Activated CD8-positive, alpha-beta memory T cell treated with anti-CD3 and anti-CD28 coated beads, Interleukin-2, amount 50 U/mL, for 1 hour (primary cell): ENCODE results near the gene ETV3L.
"Not testable (repeated sequence)": the region's sequence is repeated elsewhere in the genome, so short reads cannot be mapped to it uniquely, and the experiment has no call there.

Source experiments
- DNase-seq: peaks from one replicate; pipeline ENCODE4 v3.0.0-alpha.2; 2020; ENCODE audit errors: extremely low read depth

The ETV3L gene

DNA sequence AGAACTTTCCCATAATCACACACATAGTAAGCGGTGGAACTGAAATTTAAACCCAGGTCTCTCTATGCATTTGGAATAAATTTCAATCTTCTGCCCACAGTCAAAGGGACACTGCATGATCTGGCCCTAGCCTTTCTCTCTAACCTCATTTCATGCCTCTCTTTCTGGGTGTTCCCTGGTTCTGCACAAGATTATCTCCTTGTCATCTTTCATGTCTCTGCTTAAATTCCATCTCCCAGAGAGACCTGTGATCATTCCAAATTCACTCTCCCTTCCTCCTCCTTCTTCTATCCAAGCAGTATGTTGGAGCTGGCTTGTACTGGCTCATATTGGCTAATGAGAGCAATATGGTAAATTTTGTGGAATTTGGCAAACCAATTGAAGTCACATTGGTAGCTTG, 22.2 kb downstream of the ETV3L start:
- no peak for DNase-seq

DNA sequence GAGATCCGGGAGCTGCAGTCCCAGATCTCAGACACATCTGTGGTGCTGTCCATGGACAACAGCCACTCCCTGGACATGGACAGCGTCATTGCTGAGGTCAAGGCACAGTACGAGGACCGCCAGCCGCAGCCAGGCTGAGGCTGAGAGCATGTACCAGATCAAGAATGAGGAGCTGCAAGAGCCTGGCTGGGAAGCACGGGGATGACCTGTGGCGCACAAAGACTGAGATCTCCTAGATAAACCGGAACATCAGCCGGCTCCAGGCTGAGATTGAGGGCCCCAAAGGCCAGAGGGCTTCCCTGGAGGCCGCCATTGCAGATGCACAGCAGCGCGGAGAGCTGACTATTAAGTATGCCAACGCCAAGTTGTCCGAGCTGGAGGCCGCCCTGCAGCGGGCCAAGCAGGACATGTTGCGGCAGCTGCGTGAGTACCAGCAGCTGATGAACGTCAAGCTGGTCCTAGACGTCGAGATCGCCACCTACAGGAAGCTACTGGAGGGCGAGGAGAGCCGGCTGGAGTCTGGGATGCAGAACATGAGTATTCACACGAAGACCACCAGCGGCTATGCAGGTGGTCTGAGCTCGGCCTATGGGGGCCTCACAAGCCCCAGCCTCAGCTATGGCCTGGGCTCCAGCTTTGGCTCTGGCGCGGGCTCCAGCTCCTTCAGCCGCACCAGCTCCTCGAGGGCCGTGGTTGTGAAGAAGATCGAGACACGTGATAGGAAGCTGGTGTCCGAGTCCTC, 25.5 kb downstream of the ETV3L start:
- DNase-seq, result no peak

DNA sequence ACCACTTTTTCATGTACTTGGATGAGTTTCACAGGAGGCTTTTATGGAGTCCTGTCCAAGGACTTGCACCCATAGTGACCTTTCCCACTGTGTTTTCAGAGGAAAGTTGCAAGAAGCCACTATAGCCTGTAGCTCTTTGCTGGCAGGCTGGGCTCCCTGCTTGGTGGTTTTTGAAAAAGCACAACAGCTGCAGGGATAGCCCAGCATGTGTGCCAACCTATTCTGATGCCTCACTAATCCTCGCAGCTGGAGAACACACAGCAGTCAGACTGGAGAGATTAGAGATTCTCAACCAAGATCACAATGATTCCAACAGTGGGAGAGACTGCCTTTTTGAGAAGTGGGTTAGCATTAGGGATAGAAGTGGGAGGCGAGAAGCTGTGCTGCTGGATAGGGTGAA, 30.0 kb downstream of the ETV3L start:
- no peak for DNase-seq

DNA sequence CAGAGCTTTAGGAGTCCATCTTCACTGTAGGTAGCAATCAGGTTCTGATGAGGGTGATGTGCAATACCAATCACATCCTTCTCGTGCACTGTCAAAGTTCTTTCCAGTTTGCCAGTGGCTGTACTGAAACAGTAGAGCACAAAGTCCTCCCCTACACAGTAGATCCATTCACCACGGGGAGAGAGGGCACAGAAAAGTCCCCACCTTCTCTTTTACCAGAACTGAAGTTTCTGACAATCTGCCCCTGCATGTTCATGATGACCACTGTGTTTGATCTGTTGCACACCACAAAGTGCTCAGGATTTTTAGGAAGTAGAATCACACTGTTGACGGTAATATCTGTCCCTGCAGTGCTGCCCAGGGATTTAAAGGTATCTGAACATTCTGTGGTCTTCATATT, 40.4 kb downstream of the ETV3L start:
- not testable (repeated sequence) for DNase-seq

DNA sequence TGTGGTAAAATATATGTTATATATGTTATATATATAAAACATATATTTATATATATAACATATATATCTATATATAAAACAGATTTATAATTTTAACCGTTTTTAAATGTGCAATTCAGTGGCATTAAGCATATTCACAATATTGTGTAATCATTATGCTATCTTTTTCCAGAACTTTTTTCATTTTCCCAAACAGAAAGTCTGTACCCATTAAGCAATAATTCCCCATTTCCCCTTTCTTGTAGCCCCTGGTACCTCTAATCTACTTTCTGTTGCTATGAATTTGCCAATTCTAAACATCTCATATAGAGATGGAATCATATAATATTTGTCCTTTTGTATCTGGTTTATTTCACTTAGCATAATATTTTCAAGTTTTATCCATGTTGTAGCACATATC, 43.3 kb downstream of the ETV3L start:
- DNase-seq, result no peak

DNA sequence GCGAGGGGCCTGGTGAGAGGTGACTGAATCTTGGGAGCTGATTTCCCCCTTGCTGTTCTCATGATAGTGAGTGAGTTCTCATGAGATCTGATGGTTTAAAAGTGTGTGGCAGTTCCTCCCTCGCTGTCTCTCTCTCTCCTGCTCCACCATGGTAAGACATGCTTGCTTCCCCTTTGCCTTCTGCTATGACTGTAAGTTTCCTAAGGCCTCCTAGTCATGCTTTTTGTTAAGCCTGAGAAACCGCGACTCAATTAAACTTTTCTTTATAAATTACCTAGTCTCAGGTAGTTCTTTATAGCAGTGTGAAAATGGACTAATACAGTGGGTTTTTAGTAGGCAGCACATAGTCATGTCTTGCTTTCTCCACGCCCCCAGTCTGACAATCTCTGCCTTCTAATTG, 43.9 kb downstream of the ETV3L start:
- not testable (repeated sequence) for DNase-seq

DNA sequence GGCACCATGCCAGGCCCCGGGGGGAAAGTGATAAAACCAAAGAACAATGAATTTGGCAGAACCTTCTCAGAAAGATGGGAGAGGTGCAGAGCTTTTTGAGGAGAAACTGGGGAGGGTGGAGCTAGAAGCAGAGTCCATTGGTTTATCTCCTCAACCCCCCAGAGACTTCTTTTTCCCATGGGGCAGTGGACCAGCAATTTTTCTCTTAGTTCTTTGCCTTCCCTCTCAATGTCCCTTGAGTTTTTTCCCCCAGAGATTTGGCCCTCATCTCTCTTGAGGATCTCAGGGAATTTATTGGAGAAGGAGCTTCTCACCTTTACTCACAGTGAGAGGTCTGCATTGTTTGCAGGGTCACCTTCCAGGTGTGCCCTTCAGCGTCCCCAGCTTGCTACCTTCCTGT, 48.8 kb downstream of the ETV3L start:
- no peak for DNase-seq

DNA sequence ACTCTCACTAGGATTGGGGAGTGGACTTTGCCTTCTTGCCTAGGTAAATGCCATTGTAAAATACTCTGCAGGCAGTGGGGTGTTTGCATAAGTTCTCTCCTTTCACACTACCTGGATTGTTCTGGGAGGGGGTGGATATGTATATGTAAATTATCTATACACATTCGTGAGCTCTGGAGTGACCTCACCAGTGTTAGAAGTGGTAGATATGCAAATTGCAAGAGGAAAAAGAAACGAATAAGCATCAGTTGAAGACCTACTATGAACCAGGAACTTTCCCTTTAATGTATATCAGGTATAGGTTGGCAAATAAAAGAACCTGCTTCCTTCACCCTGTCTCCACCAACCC, 52.6 kb downstream of the ETV3L start:
- DNase-seq, result no peak

DNA sequence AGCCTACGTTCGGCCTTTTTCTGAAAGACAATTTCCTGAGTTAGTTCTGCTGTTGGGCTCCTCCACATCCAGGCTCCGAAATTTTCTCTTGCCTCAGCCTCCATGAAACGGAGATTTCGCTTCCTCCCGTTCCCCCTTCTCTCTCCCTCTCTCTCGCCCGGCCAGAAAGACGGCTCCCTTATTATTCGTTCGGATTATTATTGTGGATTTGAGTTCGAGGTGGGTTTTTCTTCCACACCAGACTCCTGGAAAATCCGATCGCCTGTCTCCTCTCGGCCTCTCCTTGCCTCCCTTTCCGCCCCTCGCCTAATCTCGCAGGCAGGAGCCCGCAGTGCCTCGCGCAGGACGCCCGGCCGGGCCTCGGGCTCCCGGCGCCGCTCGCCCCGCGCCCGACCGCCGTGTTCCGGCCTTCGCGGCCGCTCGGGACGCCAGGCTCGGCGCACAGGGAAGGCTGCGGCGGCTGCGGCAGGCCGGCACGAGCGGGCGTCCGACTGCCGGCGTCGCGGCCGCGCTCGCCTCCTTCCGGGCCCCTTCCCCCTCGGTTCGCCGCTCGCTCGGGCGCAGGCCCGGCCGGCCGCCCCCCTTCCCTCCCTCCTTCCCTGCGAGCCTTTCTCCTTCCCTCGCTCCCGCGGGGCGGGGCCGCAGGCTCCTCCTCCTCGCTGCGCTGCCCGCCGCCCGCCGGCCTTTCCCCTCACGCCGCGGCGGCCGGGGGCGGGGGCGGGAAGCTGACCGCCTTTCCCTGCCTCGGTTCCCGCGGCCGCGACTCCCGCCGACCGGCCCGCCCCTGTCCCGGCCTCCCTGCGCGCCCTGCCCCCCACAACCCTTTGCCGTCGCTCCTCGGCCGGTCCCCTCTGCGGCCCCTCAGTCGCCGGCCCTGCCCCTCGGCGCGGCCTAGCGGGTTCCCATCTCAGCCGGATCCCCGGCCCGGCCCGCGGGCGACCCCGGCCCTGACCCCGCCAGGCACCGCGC, 54.1 kb downstream of the ETV3L start, which contains the start of gene ARHGEF11:
Gene ARHGEF11 (minus strand): TSS at position 493 of the 969 bp plus-strand sequence. CDS start 1,412 bp downstream, outside the sequence.
- DNase-seq, result no peak

DNA sequence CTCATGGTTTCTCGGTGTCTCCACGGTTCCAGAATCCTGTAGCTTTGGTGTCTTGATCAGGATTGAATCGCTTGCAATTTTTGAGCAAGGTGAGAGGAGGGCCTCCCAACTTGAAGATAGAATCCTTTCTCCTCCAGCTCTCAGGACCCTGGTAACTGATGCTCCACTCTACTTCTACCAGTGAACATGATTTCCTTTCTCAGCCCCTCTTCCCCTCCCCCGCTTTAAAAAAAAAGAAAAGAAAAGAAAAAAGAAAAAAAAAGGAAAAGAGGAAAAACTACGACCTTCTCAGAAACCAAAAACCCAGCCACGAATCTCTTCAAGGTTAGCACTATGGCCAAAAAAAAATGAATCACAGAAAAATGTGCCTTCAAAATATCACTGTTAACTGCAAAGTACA, 55.3 kb downstream of the ETV3L start:
- no peak for DNase-seq

DNA sequence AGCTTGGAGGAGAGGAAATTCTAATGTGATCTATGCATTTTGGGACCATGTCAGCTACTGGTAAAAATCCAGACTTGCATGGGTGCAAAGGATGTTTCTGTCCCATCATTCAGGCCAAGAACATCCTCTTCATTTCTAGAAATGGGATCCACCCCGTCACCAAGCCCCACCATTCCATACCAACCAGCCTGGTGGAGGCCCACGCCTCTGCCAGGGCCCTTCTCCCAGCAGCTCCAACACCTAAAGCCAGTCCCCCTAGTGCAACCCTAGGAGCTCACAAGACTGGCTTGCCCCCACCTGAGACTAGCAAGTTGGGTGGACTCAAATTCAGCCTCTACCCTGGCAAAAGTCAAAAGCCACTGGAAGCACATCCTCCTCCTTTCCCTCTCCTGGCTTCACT, 55.9 kb downstream of the ETV3L start:
- DNase-seq, result no peak

DNA sequence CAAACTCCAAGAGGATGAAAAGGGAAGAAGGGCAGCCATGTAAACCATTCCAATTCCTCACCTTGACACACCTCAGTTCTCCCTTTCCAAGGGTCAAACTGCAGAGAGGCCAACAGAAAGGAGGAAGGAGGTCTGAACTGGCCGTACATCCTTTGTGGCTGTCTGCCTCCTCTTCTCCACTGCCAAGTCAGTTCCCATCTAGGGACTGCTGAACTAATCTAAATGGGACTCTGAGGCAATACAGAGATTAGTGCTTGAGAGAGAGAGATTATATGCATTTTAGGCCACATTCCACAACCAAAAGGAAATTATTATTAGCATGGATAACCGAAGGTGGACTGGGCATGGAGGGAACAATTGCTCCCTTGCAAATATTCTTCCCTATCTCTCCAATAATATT, 56.8 kb downstream of the ETV3L start:
- no peak for DNase-seq
